Measurements from ENCODE around the gene DCUN1D1. TPM values are rescaled to one million over a fixed set of nuclear protein-coding genes. Genes with fewer than 3 reads are reported as not detected.

The DCUN1D1 gene
- total and polyA plus RNA-seq, 2 donors from 2014 or later: 14.2 to 47.9 TPM

DNA sequence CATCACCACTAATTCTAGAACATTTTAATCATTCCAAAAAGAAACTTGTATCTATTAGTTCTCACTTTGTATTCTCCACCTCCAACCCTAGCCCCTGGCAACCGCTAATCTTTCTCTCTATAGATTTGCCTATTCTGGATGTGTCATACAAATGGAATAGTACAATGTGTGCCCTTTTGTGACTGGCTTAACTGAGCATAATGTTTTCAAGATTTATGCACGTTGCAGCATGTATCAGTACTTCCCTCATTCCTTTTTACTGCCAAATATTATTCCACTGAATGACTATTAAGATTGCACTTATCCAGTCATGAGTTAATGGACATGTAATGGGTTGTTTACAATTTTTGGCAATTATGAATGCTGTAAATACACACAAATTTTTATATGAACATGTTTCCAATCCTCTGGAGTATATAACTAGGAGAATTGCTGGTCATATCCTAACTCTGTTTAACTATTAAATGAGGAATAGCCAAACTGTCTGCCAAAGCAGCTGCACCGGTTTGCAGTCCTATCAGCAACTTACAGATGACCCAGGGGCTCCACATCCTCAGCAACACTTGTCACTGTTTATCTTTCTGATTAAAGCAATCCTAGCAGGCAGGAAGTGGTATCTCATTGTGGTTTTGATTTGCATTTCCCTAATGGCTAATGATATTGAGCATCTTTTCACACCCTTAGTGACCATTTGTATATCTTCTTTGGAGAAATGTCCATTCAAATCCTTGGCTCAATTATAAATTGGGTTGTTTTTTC lies 42.9 kb downstream of the DCUN1D1 start:
- H3K36me3 ChIP-seq (ENCODE audit: control insufficient read depth in 2 of 3, insufficient read depth in 3 of 3, low read length in 3 of 3): no peaks in the 10 kb centered on the region
- no peak overlapping the region for H3K27ac ChIP-seq (ENCODE audit: low read depth in 2 of 2, low read length in 2 of 2)
- no peaks in the 10 kb centered on the region for H3K27me3 ChIP-seq (ENCODE audit: control insufficient read depth, insufficient read depth, low read length)
- H3K4me1 ChIP-seq (ENCODE audit: control insufficient read depth in 2 of 3, insufficient read depth in 2 of 3, low read depth in 1 of 3, low read length in 3 of 3): no peaks in the 10 kb centered on the region
- intact Hi-C loops (cut with DNase I): no loop called here
- H3K9ac ChIP-seq (ENCODE audit: low read length in 3 of 3): no peak overlapping the region
- FAIRE-seq (no peak), DNase-seq (no peak)
- no peak overlapping the region for H3K4me3 ChIP-seq (ENCODE audit: low read length in 3 of 3)
- TF ChIP-seq, protein P1, sequence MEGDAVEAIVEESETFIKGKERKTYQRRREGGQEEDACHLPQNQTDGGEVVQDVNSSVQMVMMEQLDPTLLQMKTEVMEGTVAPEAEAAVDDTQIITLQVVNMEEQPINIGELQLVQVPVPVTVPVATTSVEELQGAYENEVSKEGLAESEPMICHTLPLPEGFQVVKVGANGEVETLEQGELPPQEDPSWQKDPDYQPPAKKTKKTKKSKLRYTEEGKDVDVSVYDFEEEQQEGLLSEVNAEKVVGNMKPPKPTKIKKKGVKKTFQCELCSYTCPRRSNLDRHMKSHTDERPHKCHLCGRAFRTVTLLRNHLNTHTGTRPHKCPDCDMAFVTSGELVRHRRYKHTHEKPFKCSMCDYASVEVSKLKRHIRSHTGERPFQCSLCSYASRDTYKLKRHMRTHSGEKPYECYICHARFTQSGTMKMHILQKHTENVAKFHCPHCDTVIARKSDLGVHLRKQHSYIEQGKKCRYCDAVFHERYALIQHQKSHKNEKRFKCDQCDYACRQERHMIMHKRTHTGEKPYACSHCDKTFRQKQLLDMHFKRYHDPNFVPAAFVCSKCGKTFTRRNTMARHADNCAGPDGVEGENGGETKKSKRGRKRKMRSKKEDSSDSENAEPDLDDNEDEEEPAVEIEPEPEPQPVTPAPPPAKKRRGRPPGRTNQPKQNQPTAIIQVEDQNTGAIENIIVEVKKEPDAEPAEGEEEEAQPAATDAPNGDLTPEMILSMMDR (IDR thresholded peaks at IDR 0.05; ENCODE audit: borderline replicate concordance, extremely low read depth, insufficient read depth): no peak
- H3K9me3 ChIP-seq (ENCODE audit: control insufficient read depth in 2 of 3, insufficient read depth in 1 of 3, low read length in 3 of 3): peaks cover 0 to 3% (median 0%) of the 10 kb centered on the region in 3 donors

- no peak for DNase-seq
- H3K36me3 ChIP-seq (ENCODE audit: control insufficient read depth in 2 of 3, insufficient read depth in 3 of 3, low read length in 3 of 3): no peaks in the 10 kb centered on the region
- H3K9me3 ChIP-seq (ENCODE audit: control insufficient read depth in 2 of 3, insufficient read depth in 1 of 3, low read length in 3 of 3): peaks cover 0 to 8% (median 0%) of the 10 kb centered on the region in 3 donors
- intact Hi-C loops (cut with DNase I): no loop called here
- TF ChIP-seq, protein P1 (IDR thresholded peaks at IDR 0.05; ENCODE audit: borderline replicate concordance, extremely low read depth, insufficient read depth): no peak
- H3K4me1 ChIP-seq (ENCODE audit: control insufficient read depth in 2 of 3, insufficient read depth in 2 of 3, low read depth in 1 of 3, low read length in 3 of 3): no peaks in the 10 kb centered on the region
- no peak overlapping the region for H3K4me3 ChIP-seq (ENCODE audit: low read length in 3 of 3)
- no peak overlapping the region for H3K9ac ChIP-seq (ENCODE audit: low read length in 3 of 3)
- no peak overlapping the region for H3K27ac ChIP-seq (ENCODE audit: low read depth in 2 of 2, low read length in 2 of 2)
- FAIRE-seq: no peak
- H3K27me3 ChIP-seq (ENCODE audit: control insufficient read depth, insufficient read depth, low read length): no peaks in the 10 kb centered on the region
Observed at GRCh38 chr3:182936918-182937285, 43.4 kb downstream of the DCUN1D1 start.

DNA sequence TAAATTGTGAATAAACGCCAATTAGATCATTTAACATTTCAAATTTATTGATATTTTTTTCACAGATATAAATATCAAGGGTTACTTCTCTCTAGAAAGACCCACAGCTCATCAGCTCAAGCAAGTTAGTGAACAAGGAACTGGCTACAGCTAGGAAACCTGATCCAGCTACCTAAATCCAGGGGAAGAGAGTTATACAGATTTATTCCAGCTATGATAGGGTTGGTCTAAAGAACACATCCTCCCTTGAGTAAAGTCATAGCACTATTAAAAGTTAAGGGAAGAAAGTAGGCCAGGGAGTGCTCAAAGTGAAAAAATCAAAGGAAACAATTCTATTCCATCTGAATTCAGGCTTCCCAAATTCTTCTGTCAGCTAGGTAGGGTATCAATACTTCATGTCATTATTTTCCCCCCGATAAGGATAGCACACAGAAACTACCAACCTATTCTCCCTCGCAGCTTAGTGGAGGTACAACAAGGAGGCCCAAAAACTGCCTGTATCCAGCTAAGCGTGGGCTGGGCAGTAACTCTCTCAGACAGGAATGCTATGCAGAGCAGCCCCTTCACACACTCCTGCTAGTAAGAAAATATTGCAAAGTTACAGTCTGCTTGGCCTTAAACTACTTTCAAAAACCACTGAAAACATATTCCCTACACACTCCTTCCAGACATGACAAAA lies 44.0 kb downstream of the DCUN1D1 start:
- intact Hi-C loops (cut with DNase I): no loop called here
- H3K4me3 ChIP-seq (ENCODE audit: low read length in 3 of 3): no peak overlapping the region
- no peak overlapping the region for H3K9ac ChIP-seq (ENCODE audit: low read length in 3 of 3)
- H3K9me3 ChIP-seq (ENCODE audit: control insufficient read depth in 2 of 3, insufficient read depth in 1 of 3, low read length in 3 of 3): peaks cover 0 to 8% (median 0%) of the 10 kb centered on the region in 3 donors
- no peak overlapping the region for H3K27ac ChIP-seq (ENCODE audit: low read depth in 2 of 2, low read length in 2 of 2)
- TF ChIP-seq, protein P1 (IDR thresholded peaks at IDR 0.05; ENCODE audit: borderline replicate concordance, extremely low read depth, insufficient read depth): no peak
- peak in 2 of 5 donors; percentile 24 to 46 for DNase-seq
- FAIRE-seq: no peak
- H3K4me1 ChIP-seq (ENCODE audit: control insufficient read depth in 2 of 3, insufficient read depth in 2 of 3, low read depth in 1 of 3, low read length in 3 of 3): no peaks in the 10 kb centered on the region
- H3K27me3 ChIP-seq (ENCODE audit: control insufficient read depth, insufficient read depth, low read length): no peaks in the 10 kb centered on the region
- no peaks in the 10 kb centered on the region for H3K36me3 ChIP-seq (ENCODE audit: control insufficient read depth in 2 of 3, insufficient read depth in 3 of 3, low read length in 3 of 3)
